IMR-90 (cell line): ENCODE measurements around the gene SOST.

Experiments
- CEBPB ChIP-seq: IDR thresholded peaks from 2 replicates; pipeline ENCODE4 v1.6.1; 2012; ENCODE audit warnings: low read depth, low read length, improper control_type of control experiment
- MXI1 ChIP-seq: IDR thresholded peaks from 2 replicates; pipeline ENCODE4 v1.6.1; 2012; ENCODE audit warnings: low read depth, mild to moderate bottlenecking, low read length, moderate library complexity, borderline replicate concordance
- POLR2A ChIP-seq: IDR thresholded peaks from 2 replicates; pipeline ENCODE4 v1.6.1; 2012; ENCODE audit warnings: mild to moderate bottlenecking, low read depth, low read length
- RAD21 ChIP-seq: IDR thresholded peaks from 2 replicates; pipeline ENCODE4 v1.6.1; 2012; ENCODE audit warnings: low read length, improper control_type of control experiment
- RCOR1 ChIP-seq: IDR thresholded peaks from 2 replicates; pipeline ENCODE4 v1.6.1; 2012; ENCODE audit warnings: mild to moderate bottlenecking, low read length, improper control_type of control experiment; ENCODE audit not compliant: insufficient replicate concordance
- SMC3 ChIP-seq: fragments of 150-350 bp; IDR thresholded peaks from 2 replicates; pipeline ENCODE4 v1.6.1; 2016; ENCODE audit warnings: low read depth, mild to moderate bottlenecking, antibody characterized with exemption, low read length, moderate library complexity
- TF ChIP-seq, protein P1 (sequence below): conservative IDR thresholded peaks from 2 replicates; pipeline ENCODE4 v1.5.1; 2012; ENCODE audit warnings: mild to moderate bottlenecking, low read depth, low read length, improper control_type of control experiment
- TF ChIP-seq, protein P2 (sequence below): fragments of 150-350 bp; IDR thresholded peaks from 2 replicates; pipeline ENCODE4 v1.6.1; 2017; ENCODE audit warnings: mild to moderate bottlenecking, antibody characterized with exemption, low read length, low read depth

DNA sequence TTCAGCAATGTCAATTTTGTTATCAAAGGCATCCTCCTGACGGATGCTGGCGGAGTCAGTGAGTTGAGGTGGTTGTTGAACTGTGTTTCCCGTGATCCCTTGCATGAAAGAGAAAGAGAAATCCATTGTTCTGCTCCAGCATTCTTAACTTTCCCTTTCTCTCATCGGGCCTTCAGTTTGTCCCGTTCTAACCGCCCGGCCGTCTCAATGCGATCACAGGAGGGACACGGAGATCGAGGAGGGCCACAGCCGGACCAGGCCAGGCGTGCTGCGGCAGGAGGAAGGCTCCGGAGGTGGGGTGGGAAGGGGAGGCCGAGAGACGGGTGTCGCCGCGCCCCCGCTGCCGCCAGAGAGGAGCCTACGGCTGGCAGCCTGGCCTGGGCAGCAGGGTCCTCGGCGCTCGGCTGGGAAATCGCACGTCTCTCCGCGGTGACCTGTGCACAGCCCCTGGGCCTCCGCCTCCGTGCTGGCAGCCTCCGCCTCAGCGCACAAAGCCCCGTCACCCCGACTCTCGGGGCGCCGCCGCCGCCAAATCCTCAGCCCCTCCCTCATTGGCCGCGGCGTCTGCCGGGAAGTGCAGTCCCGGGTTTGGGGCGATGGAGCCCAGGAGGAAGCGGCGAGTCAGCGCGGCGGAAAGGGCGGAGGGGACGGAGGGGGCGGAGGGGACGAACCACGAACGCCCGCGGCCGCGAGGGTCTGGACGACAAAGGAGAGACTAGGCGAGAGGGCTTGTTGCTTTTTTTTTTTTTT, 38.1 kb downstream of the SOST start:
- TF ChIP-seq CEBPB, result no peak
- TF ChIP-seq MXI1, result no peak
- TF ChIP-seq, protein P1, sequence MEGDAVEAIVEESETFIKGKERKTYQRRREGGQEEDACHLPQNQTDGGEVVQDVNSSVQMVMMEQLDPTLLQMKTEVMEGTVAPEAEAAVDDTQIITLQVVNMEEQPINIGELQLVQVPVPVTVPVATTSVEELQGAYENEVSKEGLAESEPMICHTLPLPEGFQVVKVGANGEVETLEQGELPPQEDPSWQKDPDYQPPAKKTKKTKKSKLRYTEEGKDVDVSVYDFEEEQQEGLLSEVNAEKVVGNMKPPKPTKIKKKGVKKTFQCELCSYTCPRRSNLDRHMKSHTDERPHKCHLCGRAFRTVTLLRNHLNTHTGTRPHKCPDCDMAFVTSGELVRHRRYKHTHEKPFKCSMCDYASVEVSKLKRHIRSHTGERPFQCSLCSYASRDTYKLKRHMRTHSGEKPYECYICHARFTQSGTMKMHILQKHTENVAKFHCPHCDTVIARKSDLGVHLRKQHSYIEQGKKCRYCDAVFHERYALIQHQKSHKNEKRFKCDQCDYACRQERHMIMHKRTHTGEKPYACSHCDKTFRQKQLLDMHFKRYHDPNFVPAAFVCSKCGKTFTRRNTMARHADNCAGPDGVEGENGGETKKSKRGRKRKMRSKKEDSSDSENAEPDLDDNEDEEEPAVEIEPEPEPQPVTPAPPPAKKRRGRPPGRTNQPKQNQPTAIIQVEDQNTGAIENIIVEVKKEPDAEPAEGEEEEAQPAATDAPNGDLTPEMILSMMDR, result no peak
- no peak for TF ChIP-seq RCOR1
- TF ChIP-seq, protein P2, sequence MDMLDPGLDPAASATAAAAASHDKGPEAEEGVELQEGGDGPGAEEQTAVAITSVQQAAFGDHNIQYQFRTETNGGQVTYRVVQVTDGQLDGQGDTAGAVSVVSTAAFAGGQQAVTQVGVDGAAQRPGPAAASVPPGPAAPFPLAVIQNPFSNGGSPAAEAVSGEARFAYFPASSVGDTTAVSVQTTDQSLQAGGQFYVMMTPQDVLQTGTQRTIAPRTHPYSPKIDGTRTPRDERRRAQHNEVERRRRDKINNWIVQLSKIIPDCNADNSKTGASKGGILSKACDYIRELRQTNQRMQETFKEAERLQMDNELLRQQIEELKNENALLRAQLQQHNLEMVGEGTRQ, result no peak
- TF ChIP-seq SMC3, result no peak
- no peak for TF ChIP-seq POLR2A
- no peak for TF ChIP-seq RAD21
